Natural killer cell treated with Interleukin-12 subunit alpha and Interleukin-12 subunit beta and Interleukin-15 and Interleukin-18, amount 100 ng/mL, for 72 hours (primary cell): ENCODE data around the gene UGT2B11. TPM values are rescaled to one million over a fixed set of nuclear protein-coding genes. Genes with fewer than 3 reads are reported as not detected.
"Not testable (repeated sequence)": the region's sequence is repeated elsewhere in the genome, so short reads cannot be mapped to it uniquely, and the experiment has no call there.

Experiments
- ATAC-seq, 2 donors: fragments of 150-1000 bp; cut with Tn5 transposase in 1 of 2; sonication (Bioruptor Pico), chemical (Tn5 transposase) in 1 of 2; 2 replicates each; pipeline ENCODE4 v1.10.0; 2021
- DNase-seq: peaks from one replicate; pipeline ENCODE4 v3.0.0; 2022; ENCODE audit warnings: low spot score
- H3K27ac Mint-ChIP-seq, 2 donors: 1 replicate in 1 of 2; 2 replicates in 1 of 2; pipeline ENCODE4 v1.8.0; 2022; ENCODE audit warnings: mixed read lengths in 2 of 2, mild to moderate bottlenecking in 1 of 2, moderate library complexity in 1 of 2
- H3K27me3 Mint-ChIP-seq, 2 donors: 1 replicate in 1 of 2; 2 replicates in 1 of 2; pipeline ENCODE4 v1.8.0; 2022; ENCODE audit warnings: mixed read lengths in 2 of 2
- H3K36me3 Mint-ChIP-seq: one replicate; pipeline ENCODE4 v1.8.0; 2022; ENCODE audit warnings: mixed read lengths
- H3K4me1 Mint-ChIP-seq, 2 donors: 1 replicate in 1 of 2; 2 replicates in 1 of 2; pipeline ENCODE4 v1.8.0; 2022; ENCODE audit warnings: low read depth in 2 of 2, mixed read lengths in 2 of 2, mild to moderate bottlenecking in 1 of 2
- H3K4me3 Mint-ChIP-seq: one replicate; pipeline ENCODE4 v1.8.0; 2022; ENCODE audit warnings: mixed read lengths
- H3K9me3 Mint-ChIP-seq: 2 replicates; pipeline ENCODE4 v1.8.0; 2022; ENCODE audit warnings: mixed read lengths
- total RNA-seq, 2 donors: library from RNA; stranded (reverse); gene quantifications; one replicate each; pipeline ENCODE4 v1.2.3, GENCODE V29; 2022

UGT2B11 gene
- total RNA-seq = not detected

GRCh38 chr4:69214716-69215115, at the start of gene UGT2B11:
UGT2B11 (minus strand) TSS chr4:69214748; CDS start chr4:69214722, 26 bp downstream.
- peaks cover 7% of the 10 kb centered on the region for H3K36me3 Mint-ChIP-seq
- DNase-seq = no peak
- H3K27ac Mint-ChIP-seq = no peak within 1 kb of the TSS
- H3K9me3 Mint-ChIP-seq = peaks cover 3% of the 10 kb centered on the region
- H3K4me3 Mint-ChIP-seq = no peak within 1 kb of the TSS
- H3K27me3 Mint-ChIP-seq = no peaks in the 10 kb centered on the region
- H3K4me1 Mint-ChIP-seq = no peaks in the 10 kb centered on the region
- ATAC-seq = no peak

- H3K27me3 Mint-ChIP-seq, H3K4me3 Mint-ChIP-seq, H3K4me1 Mint-ChIP-seq, H3K36me3 Mint-ChIP-seq, ATAC-seq, H3K27ac Mint-ChIP-seq, H3K9me3 Mint-ChIP-seq, DNase-seq: not testable (repeated sequence)
Measured at GRCh38 chr4:69253147-69253772, 38.7 kb upstream of the UGT2B11 start.

GRCh38 chr4:69250884-69251283, 36.3 kb upstream of the UGT2B11 start:
- H3K36me3 Mint-ChIP-seq, H3K4me3 Mint-ChIP-seq, H3K4me1 Mint-ChIP-seq, H3K27ac Mint-ChIP-seq, H3K27me3 Mint-ChIP-seq, DNase-seq, ATAC-seq: not testable (repeated sequence)
- H3K9me3 Mint-ChIP-seq = peaks cover 10% of the 10 kb centered on the region

- H3K9me3 Mint-ChIP-seq = peaks cover 14% of the 10 kb centered on the region
- not testable (repeated sequence) for H3K36me3 Mint-ChIP-seq, H3K4me1 Mint-ChIP-seq, H3K4me3 Mint-ChIP-seq, H3K27ac Mint-ChIP-seq, ATAC-seq, H3K27me3 Mint-ChIP-seq, DNase-seq
Measured at GRCh38 chr4:69242562-69243240, 28.2 kb upstream of the UGT2B11 start.

- H3K9me3 Mint-ChIP-seq = peaks cover 11% of the 10 kb centered on the region
- not testable (repeated sequence) for H3K4me1 Mint-ChIP-seq, H3K36me3 Mint-ChIP-seq, H3K27ac Mint-ChIP-seq, H3K4me3 Mint-ChIP-seq, DNase-seq, ATAC-seq, H3K27me3 Mint-ChIP-seq
Measured at GRCh38 chr4:69241746-69242145, 27.2 kb upstream of the UGT2B11 start.

GRCh38 chr4:69240787-69241186, 26.2 kb upstream of the UGT2B11 start:
- H3K4me3 Mint-ChIP-seq, H3K4me1 Mint-ChIP-seq, H3K36me3 Mint-ChIP-seq, DNase-seq, H3K27ac Mint-ChIP-seq, H3K27me3 Mint-ChIP-seq, ATAC-seq, H3K9me3 Mint-ChIP-seq: not testable (repeated sequence)

GRCh38 chr4:69239557-69240168, 25.1 kb upstream of the UGT2B11 start:
- Mint-ChIP-seq H3K4me3 (no peak overlapping the region), H3K9me3 (peaks cover 12% of the 10 kb centered on the region), H3K27ac (no peak overlapping the region), H3K36me3 (no peaks in the 10 kb centered on the region), H3K27me3 (no peaks in the 10 kb centered on the region), H3K4me1 (no peaks in the 10 kb centered on the region)
- no peak for ATAC-seq
- DNase-seq = no peak

- DNase-seq = no peak
- H3K9me3 Mint-ChIP-seq = peaks cover 14% of the 10 kb centered on the region
- H3K27me3 Mint-ChIP-seq = no peaks in the 10 kb centered on the region
- H3K4me3 Mint-ChIP-seq = no peak overlapping the region
- no peak for ATAC-seq
- H3K27ac Mint-ChIP-seq = no peak overlapping the region
- no peaks in the 10 kb centered on the region for H3K36me3 Mint-ChIP-seq
- no peaks in the 10 kb centered on the region for H3K4me1 Mint-ChIP-seq
Measured at GRCh38 chr4:69239092-69239491, 24.5 kb upstream of the UGT2B11 start.

GRCh38 chr4:69224891-69225290, 10.3 kb upstream of the UGT2B11 start:
- H3K9me3 Mint-ChIP-seq = peaks cover 4% of the 10 kb centered on the region
- no peak overlapping the region for H3K4me3 Mint-ChIP-seq
- no peaks in the 10 kb centered on the region for H3K27me3 Mint-ChIP-seq
- DNase-seq (no peak), ATAC-seq (no peak)
- no peaks in the 10 kb centered on the region for H3K4me1 Mint-ChIP-seq
- peaks cover under 1% of the 10 kb centered on the region for H3K36me3 Mint-ChIP-seq
- no peak overlapping the region for H3K27ac Mint-ChIP-seq

GRCh38 chr4:69223277-69223676, 8.7 kb upstream of the UGT2B11 start:
- not testable (repeated sequence) for H3K27ac Mint-ChIP-seq, H3K9me3 Mint-ChIP-seq, H3K4me3 Mint-ChIP-seq, DNase-seq, ATAC-seq, H3K4me1 Mint-ChIP-seq, H3K36me3 Mint-ChIP-seq, H3K27me3 Mint-ChIP-seq

- not testable (repeated sequence) for H3K36me3 Mint-ChIP-seq, DNase-seq, H3K27me3 Mint-ChIP-seq, H3K4me1 Mint-ChIP-seq, H3K9me3 Mint-ChIP-seq, H3K4me3 Mint-ChIP-seq, H3K27ac Mint-ChIP-seq, ATAC-seq
Measured at GRCh38 chr4:69218491-69218890, 3.9 kb upstream of the UGT2B11 start.

- Mint-ChIP-seq H3K36me3 (no peaks in the 10 kb centered on the region), H3K4me3 (no peak overlapping the region), H3K27me3 (no peaks in the 10 kb centered on the region), H3K9me3 (peaks cover 5% of the 10 kb centered on the region), H3K4me1 (no peaks in the 10 kb centered on the region), H3K27ac (no peak overlapping the region)
- DNase-seq (no peak), ATAC-seq (no peak)
Measured at GRCh38 chr4:69210911-69211310, 3.6 kb downstream of the UGT2B11 start.

- ATAC-seq, H3K36me3 Mint-ChIP-seq: not testable (repeated sequence)
- H3K9me3 Mint-ChIP-seq = peaks cover 10% of the 10 kb centered on the region
Measured at GRCh38 chr4:69198506-69198905, 16.0 kb downstream of the UGT2B11 start.

GRCh38 chr4:69196209-69196965, 18.2 kb downstream of the UGT2B11 start:
- Mint-ChIP-seq H3K27ac (no peak overlapping the region), H3K36me3 (peaks cover 6% of the 10 kb centered on the region), H3K4me1 (no peaks in the 10 kb centered on the region), H3K27me3 (no peaks in the 10 kb centered on the region), H3K9me3 (peaks cover 20% of the 10 kb centered on the region), H3K4me3 (no peak overlapping the region)
- no peak for DNase-seq
- ATAC-seq = no peak

More at GRCh38 chr4:69198506-69198905, 16.0 kb downstream of the UGT2B11 start:
- DNase-seq, H3K27me3 Mint-ChIP-seq, H3K4me3 Mint-ChIP-seq, H3K4me1 Mint-ChIP-seq, H3K27ac Mint-ChIP-seq: not testable (repeated sequence)
